Measurements from ENCODE around the gene DCUN1D3. TPM values are rescaled to one million over a fixed set of nuclear protein-coding genes. Genes with fewer than 3 reads are reported as not detected.

Gene DCUN1D3
- total RNA-seq, 1 experiment from 2014 or later, result 10.5 TPM

- no peak overlapping the region for H3K4me3 ChIP-seq (ENCODE audit: low read length)
- intact Hi-C loops (cut with micrococcal nuclease), result no loop called here
- POLR2A ChIA-PET (ENCODE audit: unreplicated experiment), result no interaction called here
- BruUV-seq (replicated peaks), result no TSS peak
- H2AFZ ChIP-seq (ENCODE audit: low read length), result no peak overlapping the region
- H3F3A ChIP-seq (ENCODE audit: low read length, unreplicated experiment), result no peaks in the 10 kb centered on the region
- H3K9me3 ChIP-seq (ENCODE audit: low read length), result no peaks in the 10 kb centered on the region
- H3K9me2 ChIP-seq (replicated peaks; ENCODE audit: low read length), result no peaks in the 10 kb centered on the region
- DNase-seq (no peak), ATAC-seq (no peak)
- CTCF ChIA-PET, result no interaction called here
- H3K27ac ChIP-seq (ENCODE audit: low read length), result no peak overlapping the region
- H3K9ac ChIP-seq (ENCODE audit: low read length), result no peak overlapping the region
- peaks cover 94% of the 10 kb centered on the region for H3K79me2 ChIP-seq (ENCODE audit: low read length)
- no peaks in the 10 kb centered on the region for H3K36me3 ChIP-seq (ENCODE audit: low read depth, low read length)
- H3K4me2 ChIP-seq (ENCODE audit: low read length), result no peak overlapping the region
- TF ChIP-seq EZH2phosphoT487 (IDR thresholded peaks at IDR 0.05; ENCODE audit: borderline replicate concordance, low read length) (no peak), CTCF (conservative IDR thresholded peaks at IDR 0.05; ENCODE audit: low read depth, low read length) (no peak), EZH2 (IDR thresholded peaks at IDR 0.05; ENCODE audit: low read length, unreplicated experiment) (no peak)
- H4K20me1 ChIP-seq (ENCODE audit: low read length), result 0 out of 2 replicates have a peak, but pooled peaks cover 4% of the 10 kb centered on the region
- no peaks in the 10 kb centered on the region for H3K27me3 ChIP-seq (ENCODE audit: low read length)
- H3K4me1 ChIP-seq (ENCODE audit: insufficient read depth, low read length), result peaks cover 12% of the 10 kb centered on the region
Measured at GRCh38 chr16:20871258-20871657, 28.9 kb downstream of the DCUN1D3 start.

DNA sequence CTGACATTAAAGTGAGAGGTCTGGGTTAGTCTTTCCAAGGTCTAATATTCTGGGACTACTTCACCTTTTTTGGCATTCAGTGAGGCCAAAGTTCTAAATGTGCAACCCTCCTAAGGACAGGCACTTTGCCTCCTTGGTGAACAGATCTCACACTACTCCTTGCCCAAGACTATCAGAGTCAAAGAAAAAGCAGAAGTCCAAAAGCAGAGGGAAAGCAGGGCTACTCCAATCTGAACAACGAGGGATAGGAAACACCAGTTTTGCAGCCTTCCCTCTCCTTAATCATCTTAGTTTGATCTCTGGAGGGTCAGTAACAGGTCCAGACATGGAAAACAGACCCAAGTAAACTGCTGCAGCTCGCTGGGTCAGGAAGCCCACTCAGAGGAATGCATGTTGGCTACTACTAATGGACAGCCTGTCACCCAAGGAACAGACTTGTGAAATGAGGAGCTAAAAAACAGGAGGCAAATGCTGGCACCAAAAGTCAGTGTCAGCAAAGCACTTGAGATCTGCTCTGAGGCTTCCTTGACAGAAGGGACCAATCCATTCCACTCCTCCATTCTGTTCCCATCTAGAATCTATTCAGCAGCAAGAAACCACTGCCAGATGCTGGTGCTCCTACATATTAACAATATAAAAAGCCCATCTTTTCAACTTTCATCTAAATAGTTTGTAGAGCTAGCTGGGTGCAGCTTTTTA, 29.9 kb downstream of the DCUN1D3 start:
- Histone ChIP-seq H2AFZ (ENCODE audit: low read length) (no peak overlapping the region), H3K4me3 (ENCODE audit: low read length) (no peak overlapping the region), H3K27ac (ENCODE audit: low read length) (no peak overlapping the region), H4K20me1 (ENCODE audit: low read length) (0 out of 2 replicates have a peak, but pooled peaks cover 4% of the 10 kb centered on the region), H3K79me2 (ENCODE audit: low read length) (peaks cover 93% of the 10 kb centered on the region), H3K36me3 (ENCODE audit: low read depth, low read length) (no peaks in the 10 kb centered on the region), H3K9me3 (ENCODE audit: low read length) (no peaks in the 10 kb centered on the region), H3K9me2 (replicated peaks; ENCODE audit: low read length) (no peaks in the 10 kb centered on the region), H3F3A (ENCODE audit: low read length, unreplicated experiment) (no peaks in the 10 kb centered on the region), H3K4me1 (ENCODE audit: insufficient read depth, low read length) (peaks cover 22% of the 10 kb centered on the region), H3K9ac (ENCODE audit: low read length) (no peak overlapping the region), H3K4me2 (ENCODE audit: low read length) (no peak overlapping the region), H3K27me3 (ENCODE audit: low read length) (no peaks in the 10 kb centered on the region)
- ChIA-PET POLR2A (ENCODE audit: unreplicated experiment) (no interaction called here), CTCF (no interaction called here)
- no TSS peak for BruUV-seq (replicated peaks)
- TF ChIP-seq CTCF (conservative IDR thresholded peaks at IDR 0.05; ENCODE audit: low read depth, low read length) (no peak), EZH2 (IDR thresholded peaks at IDR 0.05; ENCODE audit: low read length, unreplicated experiment) (no peak), EZH2phosphoT487 (IDR thresholded peaks at IDR 0.05; ENCODE audit: borderline replicate concordance, low read length) (no peak)
- intact Hi-C loops (cut with micrococcal nuclease), result no loop called here
- ATAC-seq, result no peak
- no peak for DNase-seq

DNA sequence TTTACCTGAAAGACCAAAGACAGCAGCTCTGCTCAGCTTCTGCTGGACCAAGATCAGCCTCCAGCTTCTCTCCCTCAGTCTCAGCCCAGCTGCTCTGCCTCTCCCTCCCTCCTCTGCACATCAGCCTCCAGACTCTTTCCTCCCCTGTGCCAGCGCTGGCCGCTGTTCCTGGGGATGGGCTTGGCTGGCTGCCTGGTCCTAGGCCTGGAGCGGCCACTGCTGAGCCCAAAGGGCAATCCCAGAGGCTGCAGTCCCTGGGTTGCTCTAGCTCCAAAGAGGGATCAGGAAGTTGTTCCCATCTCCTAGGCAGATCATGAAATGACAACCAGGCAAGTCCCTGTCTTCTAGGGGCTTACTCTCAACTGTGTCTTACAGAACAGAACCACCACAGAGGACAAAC, 31.3 kb downstream of the DCUN1D3 start:
- no peak overlapping the region for H3K27ac ChIP-seq (ENCODE audit: low read length)
- no peak overlapping the region for H3K4me2 ChIP-seq (ENCODE audit: low read length)
- TF ChIP-seq EZH2phosphoT487 (IDR thresholded peaks at IDR 0.05; ENCODE audit: borderline replicate concordance, low read length) (no peak), EZH2 (IDR thresholded peaks at IDR 0.05; ENCODE audit: low read length, unreplicated experiment) (no peak), CTCF (conservative IDR thresholded peaks at IDR 0.05; ENCODE audit: low read depth, low read length) (no peak)
- H4K20me1 ChIP-seq (ENCODE audit: low read length), result no peaks in the 10 kb centered on the region
- H3F3A ChIP-seq (ENCODE audit: low read length, unreplicated experiment), result no peaks in the 10 kb centered on the region
- no peaks in the 10 kb centered on the region for H3K27me3 ChIP-seq (ENCODE audit: low read length)
- H3K36me3 ChIP-seq (ENCODE audit: low read depth, low read length), result no peaks in the 10 kb centered on the region
- peaks cover 17% of the 10 kb centered on the region for H3K4me1 ChIP-seq (ENCODE audit: insufficient read depth, low read length)
- H3K4me3 ChIP-seq (ENCODE audit: low read length), result no peak overlapping the region
- no peak for ATAC-seq
- ChIA-PET CTCF (no interaction called here), POLR2A (ENCODE audit: unreplicated experiment) (no interaction called here)
- H3K9me2 ChIP-seq (replicated peaks; ENCODE audit: low read length), result no peaks in the 10 kb centered on the region
- no peak overlapping the region for H3K9ac ChIP-seq (ENCODE audit: low read length)
- no peak for DNase-seq
- no peak overlapping the region for H2AFZ ChIP-seq (ENCODE audit: low read length)
- H3K9me3 ChIP-seq (ENCODE audit: low read length), result no peaks in the 10 kb centered on the region
- no TSS peak for BruUV-seq (replicated peaks)
- H3K79me2 ChIP-seq (ENCODE audit: low read length), result peaks cover 92% of the 10 kb centered on the region
- intact Hi-C loops (cut with micrococcal nuclease), result no loop called here

All from PC-3 (cell line).